Heart right ventricle (tissue), 16 donors: Measurements from ENCODE around the gene KAT7. TPM values are rescaled to one million over a fixed set of nuclear protein-coding genes. Genes with fewer than 3 reads are reported as not detected.

ENCODE experiments used
- ATAC-seq, 8 donors: fragments of 200-7000 bp; cut with Tn5 transposase; one replicate each; pipeline ENCODE4 v1.9.1; 2020; ENCODE audit warnings: mild to moderate bottlenecking in 8 of 8, moderate library complexity in 8 of 8, moderate number of reproducible peaks in 1 of 8
- DNase-seq, 2 donors: peaks; one replicate each; pipeline ENCODE4 v3.0.0-alpha.2; 2020
- H3K27ac ChIP-seq, 10 donors: fragments of 200-600 bp; sonication (generic) in 2 of 10; one replicate each; pipeline versions ENCODE4 v1.5.0 to v1.8.0; 2020 to 2022; ENCODE audit warnings: mild to moderate bottlenecking in 3 of 10
- H3K27me3 ChIP-seq, 7 donors: fragments of 200-600 bp; one replicate each; pipeline ENCODE4 v1.8.0; 2021 to 2022; ENCODE audit warnings: mild to moderate bottlenecking in 2 of 7
- H3K36me3 ChIP-seq, 9 donors: fragments of 200-600 bp; sonication (generic) in 1 of 9; one replicate each; pipeline versions ENCODE4 v1.5.0 to v1.8.0; 2020 to 2022; ENCODE audit warnings: mild to moderate bottlenecking in 2 of 9
- H3K4me1 ChIP-seq, 9 donors: fragments of 200-600 bp; sonication (generic) in 1 of 9; one replicate each; pipeline versions ENCODE4 v1.5.0 to v1.8.0; 2020 to 2022; ENCODE audit warnings: mild to moderate bottlenecking in 4 of 9
- H3K4me3 ChIP-seq, 10 donors: fragments of 200-600 bp; sonication (generic) in 2 of 10; one replicate each; pipeline versions ENCODE4 v1.5.0 to v1.8.0; 2020 to 2022; ENCODE audit warnings: mild to moderate bottlenecking in 7 of 10, moderate library complexity in 2 of 10
- H3K9me3 ChIP-seq, 11 donors: fragments of 200-600 bp in 10 of 11; sonication (generic) in 2 of 11; one replicate each; pipeline versions ENCODE4 v1.5.0 to v1.8.0; 2013 to 2022; ENCODE audit warnings: mild to moderate bottlenecking in 2 of 11, control low read depth in 1 of 11, moderate library complexity in 1 of 11
- CTCF ChIP-seq, 9 donors: fragments of 200-600 bp; sonication (generic) in 2 of 9; IDR thresholded peaks; one replicate each; pipeline versions ENCODE4 v1.5.0 to v1.8.0; 2021 to 2022; ENCODE audit warnings: antibody characterized with exemption in 9 of 9, mild to moderate bottlenecking in 5 of 9, moderate library complexity in 1 of 9
- WGBS, 2 donors: extraction: QIAGEN DNeasy Blood & Tissue Kit; methylation state at CpG; one replicate each; pipeline ENCODE4 v1.1.7; 2013; ENCODE audit warnings: inconsistent platforms in 1 of 2; 5-methylcytosine and 5-hydroxymethylcytosine counted together
- intact Hi-C, 10 donors: fragments of 100-400 bp; cut with DNase I; formaldehyde crosslinking; loops; one replicate each; pipeline versions ENCODE4 v1.11.1 to v1.14.2; 2022
- polyA plus RNA-seq, 2 donors: library from polyadenylated mRNA; stranded (reverse); fragments of 200-250 nt; gene quantifications; one replicate each; pipeline ENCODE4 v1.2.3, GENCODE V29; 2013
- total RNA-seq, 10 donors: library from RNA; stranded (reverse); fragmentation: NEBNext Ultra II Directional in 3 of 10; extraction: Animal tissue kit (Norgen Biotek cat#: 25700) in 3 of 10; gene quantifications; one replicate each; pipeline versions ENCODE4 v1.2.1 to v1.2.4, GENCODE V29; 2021 to 2023
- donor health status: Arrhythmogenic right ventricular cardiomyopathy.
- donor health status: ischemic (EF 13 %, LVEDD 7.1; RV severe dilation, severe dysfunction).
- donor health status: healthy with polysubstance abuse.
- donor health status: DM: no; HTN: yes; CAD: no.
- donor health status: DM: no; HTN: no; CAD: no.
- donor health status: ischemic (EF 25% LVEDD 6.9; RV normal size, moderate dysfunction).
- donor health status: ischemic (EF 25% LVEDD 5.7; RV mildly dilated, moderate dysfunction).
- donor health status: healthy.
- donor health status: DM: yes; HTN: yes; CAD: no.
- donor health status: Ischemic cardiomyopathy.
- donor health status: ischemic (EF 35%, LVEDD 5.7; RV mildly dilated, moderate dysfunction).
- donor health status: nonischemic (EF 11% LVEDD 7.7; RV severe dilation, severe dysfunction).
- donor health status: DM: yes; HTN: yes; CAD: no.
- donor health status: PGD.
- donor health status: ischemic (EF 29% LVEDD 5.4; RV normal size, mild dysfunction).
- donor health status: nonischemic (EF 23%, LVEDD 6.1; RV moderate dilation, normal function).

Gene KAT7
- total and polyA plus RNA-seq, 12 donors = 5.9 to 81.3 (median 60.5) TPM

- H3K27me3 ChIP-seq = no peaks in the 10 kb centered on the region
- DNase-seq (no peak), ATAC-seq (no peak)
- H3K4me3 ChIP-seq = peak overlapping the region in 9 of 10 donors; percentile 26 to 100 (median 93)
- intact Hi-C loops = loop anchor here in 7 of 10 donors (2.0 to 10.0 kb wide), 8 partner anchors 56 to 224 kb away; partner anchors contain the start of genes TAC4 (in 3 of the 7) and SLC35B1 (in 1 of the 7)
- no peak for TF ChIP-seq CTCF (IDR thresholded peaks at IDR 0.05)
- no peaks in the 10 kb centered on the region for H3K9me3 ChIP-seq
- 4% methylated on average over 17 of the region's 17 CpGs for WGBS, 2 donors
- peak overlapping the region in 2 of 10 donors; percentile 99 to 100 for H3K27ac ChIP-seq
- peaks cover 5 to 67% (median 52%) of the 10 kb centered on the region in 9 donors for H3K4me1 ChIP-seq
- H3K36me3 ChIP-seq = peaks cover 0 to 47% (median 22%) of the 10 kb centered on the region in 9 donors
Observed at GRCh38 chr17:49789243-49789578, 730 bp downstream of the KAT7 start.

- Histone ChIP-seq H3K9me3 (no peaks in the 10 kb centered on the region), H3K27ac (peak overlapping the region in 1 of 10 donors; percentile 7), H3K27me3 (no peaks in the 10 kb centered on the region), H3K4me1 (peaks cover 5 to 87% (median 60%) of the 10 kb centered on the region in 9 donors), H3K36me3 (peaks cover 0 to 88% (median 37%) of the 10 kb centered on the region in 9 donors), H3K4me3 (no peak overlapping the region)
- TF ChIP-seq CTCF (IDR thresholded peaks at IDR 0.05) = no peak
- intact Hi-C loops = loop anchor here in 1 of 10 donors (5.0 kb wide), 1 partner anchor 54 kb away; the partner anchor contains the start of gene TAC4
- ATAC-seq = no peak
- no peak for DNase-seq
- 88 to 92% methylated on average over 3 of the region's 3 CpGs for WGBS, 2 donors
Observed at GRCh38 chr17:49793309-49793708, 4.8 kb downstream of the KAT7 start.

GRCh38 chr17:49795372-49795771, 6.9 kb downstream of the KAT7 start:
- Histone ChIP-seq H3K27me3 (no peaks in the 10 kb centered on the region), H3K4me3 (no peak overlapping the region), H3K4me1 (peaks cover 5 to 81% (median 57%) of the 10 kb centered on the region in 9 donors), H3K27ac (no peak overlapping the region), H3K9me3 (no peaks in the 10 kb centered on the region), H3K36me3 (peaks cover 0 to 100% (median 49%) of the 10 kb centered on the region in 9 donors)
- 81 to 86% methylated on average over 5 of the region's 5 CpGs for WGBS, 2 donors
- no peak for DNase-seq
- intact Hi-C loops = no loop called here
- TF ChIP-seq CTCF (IDR thresholded peaks at IDR 0.05) = no peak
- no peak for ATAC-seq

- Histone ChIP-seq H3K4me1 (peaks cover 5 to 54% (median 35%) of the 10 kb centered on the region in 9 donors), H3K4me3 (no peak overlapping the region), H3K9me3 (no peaks in the 10 kb centered on the region), H3K36me3 (peaks cover 0 to 100% (median 50%) of the 10 kb centered on the region in 9 donors), H3K27ac (peak overlapping the region in 7 of 10 donors; percentile 8 to 70 (median 14)), H3K27me3 (no peaks in the 10 kb centered on the region)
- ATAC-seq (peak in 6 of 8 donors; percentile 25 to 50 (median 47)), DNase-seq (no peak)
- 73 to 77% methylated on average over 8 of the region's 8 CpGs for WGBS, 2 donors
- no peak for TF ChIP-seq CTCF (IDR thresholded peaks at IDR 0.05)
- intact Hi-C loops = no loop called here
Observed at GRCh38 chr17:49798182-49798581, 9.7 kb downstream of the KAT7 start.
